Measurements from ENCODE around the gene CFAP65. TPM values are rescaled to one million over a fixed set of nuclear protein-coding genes. Genes with fewer than 3 reads are reported as not detected.

The CFAP65 gene
- total and polyA plus RNA-seq, 2 of the 13 experiments (the other 11 are each of a cell fraction or from before 2014, with no cell fraction given), result 0.05 TPM; not detected in 1

GRCh38 chr2:219071131-219071816, 30.0 kb upstream of the CFAP65 start (continued):
- TF ChIP-seq SIX1 (CRISPR knock-in tag; IDR thresholded peaks at IDR 0.05; ENCODE audit: borderline replicate concordance) (peak; percentile 61; the same call in 1 of the 2 replicates), BCL6 (CRISPR knock-in tag; IDR thresholded peaks at IDR 0.05) (peak; percentile 95), ZNF260 (CRISPR knock-in tag; IDR thresholded peaks at IDR 0.05; ENCODE audit: borderline replicate concordance, low read depth) (no peak), ZNF546 (CRISPR knock-in tag; conservative IDR thresholded peaks at IDR 0.05) (0 out of 2 replicates have a peak, but pooled peaks have one; percentile 54), ZNF709 (CRISPR knock-in tag; IDR thresholded peaks at IDR 0.05) (no peak; the same call in 1 of the 2 replicates), ZNF124 (CRISPR knock-in tag; IDR thresholded peaks at IDR 0.05) (no peak), MED8 (CRISPR knock-in tag; IDR thresholded peaks at IDR 0.05; ENCODE audit: insufficient replicate concordance) (peak; percentile 21), ZNF713 (CRISPR knock-in tag; IDR thresholded peaks at IDR 0.05) (no peak), SIN3A (IDR thresholded peaks at IDR 0.05; ENCODE audit: borderline replicate concordance, low read depth, low read length) (no peak), EED (CRISPR knock-in tag; IDR thresholded peaks at IDR 0.05) (no peak), MAFG (CRISPR knock-in tag; IDR thresholded peaks at IDR 0.05) (no peak), RBAK (CRISPR knock-in tag; IDR thresholded peaks at IDR 0.05) (no peak), KLF9 (CRISPR knock-in tag; IDR thresholded peaks at IDR 0.05; ENCODE audit: low read depth) (no peak), TAF1 (CRISPR knock-in tag; IDR thresholded peaks at IDR 0.05) (no peak), GZF1 (CRISPR knock-in tag; IDR thresholded peaks at IDR 0.05) (no peak), ZNF276 (CRISPR knock-in tag; IDR thresholded peaks at IDR 0.05; ENCODE audit: low read depth) (peak; percentile 77; the same call in 1 of the 2 replicates), ZNF430 (CRISPR knock-in tag; IDR thresholded peaks at IDR 0.05) (no peak), ZSCAN22 (CRISPR knock-in tag; IDR thresholded peaks at IDR 0.05) (no peak), MTA3 (CRISPR knock-in tag; IDR thresholded peaks at IDR 0.05) (no peak), FOXM1 (CRISPR knock-in tag; IDR thresholded peaks at IDR 0.05) (no peak), YEATS2 (CRISPR knock-in tag; IDR thresholded peaks at IDR 0.05; ENCODE audit: borderline replicate concordance) (no peak), ZFP36L2 (CRISPR knock-in tag; IDR thresholded peaks at IDR 0.05) (no peak), TBX2 (CRISPR knock-in tag; IDR thresholded peaks at IDR 0.05; ENCODE audit: borderline replicate concordance) (peak; percentile 93), ZFP37 (CRISPR knock-in tag; IDR thresholded peaks at IDR 0.05; ENCODE audit: borderline replicate concordance) (peak; percentile 47; the same call in 1 of the 2 replicates), HDAC1 (CRISPR knock-in tag; IDR thresholded peaks at IDR 0.05) (peak; percentile 94), ZMYM2 (CRISPR knock-in tag; IDR thresholded peaks at IDR 0.05) (no peak)
- TF ChIP-seq, protein P1, sequence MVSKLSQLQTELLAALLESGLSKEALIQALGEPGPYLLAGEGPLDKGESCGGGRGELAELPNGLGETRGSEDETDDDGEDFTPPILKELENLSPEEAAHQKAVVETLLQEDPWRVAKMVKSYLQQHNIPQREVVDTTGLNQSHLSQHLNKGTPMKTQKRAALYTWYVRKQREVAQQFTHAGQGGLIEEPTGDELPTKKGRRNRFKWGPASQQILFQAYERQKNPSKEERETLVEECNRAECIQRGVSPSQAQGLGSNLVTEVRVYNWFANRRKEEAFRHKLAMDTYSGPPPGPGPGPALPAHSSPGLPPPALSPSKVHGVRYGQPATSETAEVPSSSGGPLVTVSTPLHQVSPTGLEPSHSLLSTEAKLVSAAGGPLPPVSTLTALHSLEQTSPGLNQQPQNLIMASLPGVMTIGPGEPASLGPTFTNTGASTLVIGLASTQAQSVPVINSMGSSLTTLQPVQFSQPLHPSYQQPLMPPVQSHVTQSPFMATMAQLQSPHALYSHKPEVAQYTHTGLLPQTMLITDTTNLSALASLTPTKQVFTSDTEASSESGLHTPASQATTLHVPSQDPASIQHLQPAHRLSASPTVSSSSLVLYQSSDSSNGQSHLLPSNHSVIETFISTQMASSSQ (IDR thresholded peaks at IDR 0.05; ENCODE audit: low read depth), result peak; percentile 100
- TF ChIP-seq, protein P1 (CRISPR knock-in tag; IDR thresholded peaks at IDR 0.05; ENCODE audit: borderline replicate concordance), result peak; percentile 99

Data from HepG2 (cell line).